ENCODE measurements around the gene KRT222.

Gene KRT222

DNA sequence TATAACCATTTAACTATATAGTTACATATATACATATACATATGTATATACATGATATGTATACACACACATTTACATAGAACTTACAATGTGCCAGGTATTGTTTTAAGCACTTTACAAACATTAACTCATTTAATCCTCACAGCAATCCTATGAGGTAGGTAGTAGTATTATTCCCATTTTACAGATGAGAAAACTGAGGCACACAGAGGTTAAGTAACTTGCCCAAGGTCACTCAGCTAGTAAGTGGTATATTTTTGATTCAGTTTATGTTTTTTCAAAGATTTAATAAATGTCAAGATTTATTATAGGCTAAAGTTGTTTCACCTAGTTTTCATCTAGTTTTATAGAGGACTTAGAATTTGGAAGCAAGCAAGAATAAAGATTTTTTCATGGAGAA lies 6.6 kb downstream of the KRT222 start:
- DNase-seq (ENCODE audit: low read depth in 2 of 2) = no peak

DNA sequence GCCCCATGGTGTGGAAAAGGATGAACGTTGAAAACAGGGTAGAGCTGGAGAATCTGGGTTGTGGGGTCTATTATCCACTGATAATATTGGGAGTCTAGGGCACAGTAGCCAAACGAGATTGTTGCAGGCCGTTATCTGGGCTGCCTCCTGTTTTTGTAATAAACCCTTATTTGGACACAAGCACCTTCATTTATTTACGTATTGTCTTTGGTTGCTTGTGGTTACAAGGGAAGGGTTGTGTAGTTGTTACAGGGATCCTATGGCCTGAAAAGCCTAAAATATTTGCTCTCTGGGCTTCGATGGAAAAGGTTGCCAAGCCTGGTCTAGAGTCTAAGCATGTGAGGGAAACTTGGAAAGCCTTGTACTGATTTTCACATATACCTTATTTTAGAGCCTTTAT lies 13.0 kb downstream of the KRT222 start:
- DNase-seq (ENCODE audit: low read depth in 2 of 2) = no peak

DNA sequence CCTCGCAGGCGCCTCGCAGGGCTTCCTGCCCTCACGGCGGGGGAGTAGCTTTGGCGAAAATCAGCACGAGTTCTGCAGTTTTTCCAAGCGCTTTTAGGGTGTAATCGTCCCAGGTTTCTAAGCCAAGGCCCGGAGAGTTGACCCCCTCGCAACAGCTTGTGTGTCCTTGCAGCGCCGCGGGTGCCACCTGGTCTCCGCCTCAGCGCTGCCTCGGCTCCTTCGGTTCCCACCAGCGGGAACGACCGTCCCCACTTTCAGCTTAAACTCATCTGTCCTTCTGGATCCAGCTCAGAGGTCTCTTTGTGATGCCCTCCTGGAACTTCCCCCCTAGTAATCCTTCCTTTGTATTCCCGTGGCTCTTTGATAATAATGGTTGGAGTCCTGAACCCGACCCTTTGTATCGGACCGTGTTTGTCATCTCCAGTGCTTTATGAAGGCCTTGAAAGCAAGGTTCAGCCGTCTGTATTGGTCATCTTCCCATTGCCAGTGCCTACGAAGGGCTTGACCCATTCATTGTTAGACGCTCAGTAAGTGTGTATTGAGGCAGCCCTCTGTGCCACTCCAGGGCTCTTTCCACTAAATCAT lies 16.5 kb downstream of the KRT222 start:
- DNase-seq (ENCODE audit: low read depth in 2 of 2) = no peak

DNA sequence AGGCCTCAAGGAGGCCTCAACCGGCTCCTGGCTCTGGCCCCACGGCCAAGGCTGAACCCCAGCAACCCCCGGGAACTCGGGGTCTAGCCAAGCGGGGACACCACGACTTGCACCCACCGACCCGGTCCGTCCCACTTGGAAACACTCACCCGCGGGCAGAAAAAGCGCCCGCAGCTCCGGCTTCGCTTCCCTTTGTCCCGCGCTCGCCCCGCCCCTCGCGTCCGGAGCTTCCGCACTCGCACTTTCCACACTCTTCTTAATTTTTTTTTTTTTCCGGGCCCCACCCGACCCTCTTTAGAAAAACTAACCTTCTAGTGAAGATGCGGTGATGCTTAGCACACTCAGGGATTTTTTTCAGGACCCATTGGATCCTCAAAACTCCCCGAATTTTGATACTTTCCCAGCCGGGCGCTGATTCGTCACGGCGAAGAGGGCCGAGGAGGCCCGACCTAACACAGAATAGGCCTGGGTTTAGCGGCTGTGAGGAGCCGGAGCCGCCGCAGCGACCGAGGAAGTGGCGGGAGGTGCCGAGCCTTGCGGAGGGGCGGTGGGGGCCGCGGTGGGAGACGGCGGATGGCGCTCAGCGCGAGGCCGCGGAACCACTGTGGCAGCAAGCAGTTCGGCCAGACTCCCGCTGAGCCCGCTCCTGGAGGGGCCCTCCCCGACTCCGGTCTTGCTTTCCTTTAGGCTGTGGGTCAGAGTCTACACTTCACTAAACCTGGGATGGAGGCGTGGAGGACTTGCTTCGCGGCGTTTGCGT lies 17.2 kb downstream of the KRT222 start, which contains the start of gene SMARCE1:
Gene SMARCE1, minus strand, starts transcription at position 195 of the 760 bp plus-strand sequence. CDS start 2,016 bp downstream, outside the sequence.
- peak; percentile 24 to 40 for DNase-seq (ENCODE audit: low read depth in 2 of 2)

DNA sequence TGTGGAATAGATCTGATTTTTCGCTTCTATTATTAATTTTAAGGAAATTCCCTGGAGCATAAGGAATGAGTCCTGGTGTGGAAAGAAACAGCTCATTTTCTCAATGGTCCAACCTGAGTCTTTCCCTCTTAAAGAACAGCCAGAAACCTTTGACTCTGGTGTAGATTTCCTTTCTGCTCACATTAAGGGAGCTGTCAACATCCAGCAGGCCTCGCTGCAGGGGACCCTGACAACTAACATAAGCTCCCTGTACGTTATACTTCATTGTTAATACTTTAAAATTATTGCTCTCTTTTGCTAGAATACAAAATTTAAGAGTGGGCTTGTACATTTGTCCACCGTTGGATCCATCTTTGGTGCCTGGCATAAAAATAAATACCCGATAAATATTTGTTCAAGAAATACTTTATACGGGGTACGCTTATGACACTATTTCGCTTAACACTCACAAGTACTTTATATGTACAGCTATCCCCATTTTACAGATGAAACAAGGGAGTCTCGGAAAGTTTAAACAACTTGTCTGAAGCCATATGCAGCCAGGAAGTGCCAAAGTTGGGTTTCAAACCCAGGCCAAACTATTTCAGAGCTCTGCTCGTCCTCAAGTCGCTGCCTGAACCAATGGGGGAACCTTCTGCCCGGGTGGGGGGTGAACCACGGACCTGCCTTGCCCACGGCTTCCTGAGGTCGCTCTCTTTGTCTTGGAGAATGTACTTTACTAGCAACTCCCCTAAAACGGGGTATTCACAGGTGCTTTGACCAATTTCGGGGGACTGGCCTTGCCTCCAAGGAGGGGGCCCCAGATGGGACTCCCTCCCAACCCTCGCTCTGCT lies 18.0 kb downstream of the KRT222 start:
- peak in 1 of 2 donors; percentile 17 for DNase-seq (ENCODE audit: low read depth in 2 of 2)

DNA sequence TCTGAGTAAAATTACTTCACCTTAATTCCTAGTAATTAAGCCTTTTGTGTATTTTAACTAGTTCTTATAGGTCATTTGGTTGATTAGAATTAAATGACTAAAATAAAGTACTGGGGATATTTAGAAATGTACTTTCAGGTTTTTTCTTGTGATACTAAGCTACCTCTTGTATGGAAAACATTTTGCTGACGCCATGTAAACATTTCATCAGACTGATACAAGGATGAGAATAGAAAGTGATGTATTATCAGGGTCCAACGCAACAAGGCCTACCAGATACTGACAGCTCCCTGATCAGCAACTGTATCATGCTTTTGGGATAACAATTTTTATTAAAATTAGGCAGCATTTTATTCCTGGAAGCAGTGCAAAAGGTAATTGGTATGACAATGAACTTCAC lies 19.0 kb downstream of the KRT222 start:
- no peak for DNase-seq (ENCODE audit: low read depth in 2 of 2)

DNA sequence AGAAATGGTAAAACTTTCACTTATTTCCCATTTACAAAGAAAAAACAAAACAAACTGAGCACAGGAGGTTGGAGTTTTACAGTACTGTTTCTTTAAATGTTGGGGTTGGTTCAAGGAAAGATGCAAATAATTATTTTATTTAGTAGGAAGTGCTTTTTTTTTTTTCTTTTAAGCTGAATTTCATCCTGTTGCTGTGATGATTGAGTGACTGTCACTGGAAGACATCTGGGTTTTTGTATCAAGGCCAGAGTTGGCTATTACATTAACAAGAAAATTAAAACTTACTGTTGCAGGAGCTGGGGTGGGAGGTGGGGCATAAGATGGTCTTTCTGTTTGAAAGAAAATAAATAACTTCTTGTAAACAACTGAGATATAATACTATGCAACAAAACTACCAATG lies 19.7 kb downstream of the KRT222 start:
- DNase-seq (ENCODE audit: low read depth in 2 of 2) = no peak

DNA sequence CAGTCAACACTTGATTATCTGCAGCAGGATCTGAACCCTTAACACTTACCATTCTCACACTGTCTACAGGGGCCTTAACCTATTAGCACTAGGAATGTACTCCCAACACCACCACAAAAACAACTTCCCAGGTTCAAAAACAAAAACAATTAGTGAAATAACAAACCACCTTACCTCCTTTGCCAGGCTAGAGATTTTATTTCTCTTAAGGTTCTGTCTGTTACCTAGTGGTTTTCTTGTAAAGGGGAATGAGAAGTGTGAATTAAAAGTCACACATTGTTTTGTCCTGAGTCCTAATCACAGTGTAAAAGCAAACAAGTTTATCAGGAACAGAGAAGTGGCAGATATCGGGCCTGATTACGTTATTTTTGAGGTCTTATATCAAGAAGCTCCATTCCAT lies 27.0 kb downstream of the KRT222 start:
- DNase-seq (ENCODE audit: low read depth in 2 of 2) = no peak

DNA sequence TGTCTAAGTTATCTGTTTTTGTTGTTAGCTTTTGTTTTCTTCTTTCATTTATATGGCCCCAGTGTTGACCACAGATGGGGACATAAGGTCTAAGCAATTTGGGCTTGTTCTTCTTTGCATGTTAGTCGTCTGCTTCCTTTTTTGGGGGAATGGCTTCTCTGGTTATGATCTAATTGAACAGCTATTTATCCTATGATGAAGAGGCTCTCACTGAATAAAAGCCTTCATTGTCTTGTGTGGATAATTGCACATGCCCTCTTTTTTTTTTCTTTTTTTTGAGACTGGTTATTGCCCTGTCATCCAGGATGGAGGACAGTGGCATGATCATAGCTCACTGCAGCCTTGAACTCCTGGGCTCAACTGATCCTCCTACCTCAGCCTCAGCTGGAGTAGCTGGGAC lies 31.1 kb downstream of the KRT222 start:
- no peak for DNase-seq (ENCODE audit: low read depth in 2 of 2)

DNA sequence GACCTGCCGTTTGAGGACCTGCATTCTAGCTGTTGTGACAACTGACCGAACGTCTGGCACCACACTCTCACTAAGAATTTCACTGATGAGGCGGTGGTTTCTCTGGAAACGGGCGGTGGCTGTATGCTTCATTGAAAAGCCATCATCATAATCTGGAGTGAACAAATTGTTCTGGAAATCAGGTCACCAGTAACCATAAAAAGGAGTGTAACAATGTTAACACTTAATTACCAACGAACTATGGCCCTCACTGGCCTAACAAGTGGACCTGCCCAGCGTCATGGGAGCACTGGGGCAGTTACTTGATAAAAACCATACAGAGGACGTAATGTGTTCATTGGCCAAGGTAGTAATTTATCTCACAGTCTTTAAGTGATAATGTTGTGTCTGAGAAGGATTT lies 32.8 kb downstream of the KRT222 start:
- DNase-seq (ENCODE audit: low read depth in 2 of 2) = no peak

DNA sequence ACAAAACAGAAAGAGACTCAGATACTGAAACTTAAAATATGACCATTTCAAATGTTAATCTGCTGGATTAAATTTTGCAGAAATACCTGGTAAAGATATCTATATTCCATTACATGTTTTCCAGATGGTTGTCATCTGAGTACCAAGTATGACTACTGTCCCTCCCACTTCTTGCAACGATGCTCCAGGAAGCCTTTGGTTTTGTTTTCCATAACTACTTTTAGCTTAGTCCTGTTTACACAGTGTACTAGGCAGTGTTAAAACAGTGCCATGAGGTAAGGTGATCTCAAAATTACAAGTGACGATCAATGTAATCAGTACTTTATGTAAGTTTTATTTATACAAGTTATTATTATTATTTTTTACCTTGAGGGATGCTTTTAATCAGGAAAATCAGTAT lies 35.1 kb downstream of the KRT222 start:
- no peak for DNase-seq (ENCODE audit: low read depth in 2 of 2)

DNA sequence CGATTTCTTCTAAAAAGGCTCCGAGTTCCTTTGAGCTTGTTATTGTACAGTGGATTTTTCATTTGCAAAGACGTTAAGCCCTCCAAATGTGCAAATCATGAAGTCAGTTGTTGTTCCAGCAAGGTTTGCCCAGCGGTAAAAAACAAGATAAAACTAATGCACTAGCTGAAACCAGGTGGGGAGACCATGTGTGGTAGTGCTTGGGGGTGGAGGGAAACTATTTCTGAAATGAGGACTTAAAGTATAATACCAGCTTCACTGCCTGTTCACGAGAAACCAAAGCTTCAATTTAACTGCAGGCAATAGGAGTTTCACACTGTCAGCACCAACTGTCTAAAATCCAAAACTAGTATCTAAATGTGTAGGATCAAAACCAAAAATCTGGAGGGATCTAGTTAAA lies 39.7 kb downstream of the KRT222 start:
- no peak for DNase-seq (ENCODE audit: low read depth in 2 of 2)

DNA sequence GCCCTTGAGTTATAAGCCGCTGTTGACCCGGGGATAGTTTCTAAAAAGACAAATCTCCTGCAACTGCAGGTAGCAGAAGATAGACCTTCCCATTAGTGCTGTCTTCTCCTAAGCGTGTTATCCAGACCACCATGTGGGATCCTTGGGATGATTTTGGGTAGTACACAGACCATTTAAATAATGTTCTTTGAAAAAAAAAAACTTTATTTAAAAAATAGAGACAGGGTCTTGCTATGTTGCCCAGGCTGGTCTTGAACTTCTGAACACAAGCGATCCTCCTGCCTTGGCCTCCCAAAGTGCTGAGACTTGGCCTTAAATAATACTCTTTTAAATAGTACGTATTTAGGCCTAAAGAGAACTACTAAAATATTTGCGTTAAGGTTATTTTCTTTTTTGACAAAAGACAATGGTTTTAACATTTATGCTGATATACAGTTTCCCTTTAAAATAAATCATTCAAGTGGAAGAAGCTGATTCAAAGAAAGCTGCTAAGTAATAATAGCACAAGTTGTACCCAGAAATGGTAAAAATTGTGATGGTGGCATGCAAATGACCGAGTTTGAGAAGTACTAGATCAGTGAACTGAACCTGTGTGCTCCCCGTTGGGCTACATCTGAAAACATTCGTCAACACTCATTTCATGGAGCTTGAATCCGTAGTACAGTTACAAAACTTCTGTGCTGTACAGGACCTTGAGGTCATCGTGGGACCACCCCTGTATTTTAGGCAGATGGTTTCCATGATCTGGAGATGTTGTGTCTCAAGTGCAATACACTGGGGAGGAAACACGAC lies 41.4 kb downstream of the KRT222 start:
- DNase-seq (ENCODE audit: low read depth in 2 of 2) = no peak

DNA sequence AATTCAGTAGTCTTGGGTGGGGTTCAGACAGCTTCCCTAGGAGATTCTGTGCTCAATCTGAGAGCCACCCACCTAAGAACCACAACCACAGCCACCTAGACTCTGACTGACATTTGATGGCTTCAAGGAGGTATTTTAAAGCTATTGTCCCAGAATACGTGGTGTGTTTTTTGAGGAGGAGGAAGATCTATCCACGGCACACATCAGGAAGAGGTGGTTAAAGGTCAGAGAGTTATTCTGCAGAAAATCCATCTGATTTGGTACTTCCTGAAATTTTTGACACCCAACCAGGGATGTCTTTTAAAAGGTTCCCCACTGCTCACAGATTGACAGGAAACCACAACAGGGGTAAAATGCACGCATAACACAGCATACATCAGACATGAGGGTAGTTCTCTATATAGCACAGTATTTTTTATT lies 42.5 kb downstream of the KRT222 start:
- no peak for DNase-seq (ENCODE audit: low read depth in 2 of 2)

DNA sequence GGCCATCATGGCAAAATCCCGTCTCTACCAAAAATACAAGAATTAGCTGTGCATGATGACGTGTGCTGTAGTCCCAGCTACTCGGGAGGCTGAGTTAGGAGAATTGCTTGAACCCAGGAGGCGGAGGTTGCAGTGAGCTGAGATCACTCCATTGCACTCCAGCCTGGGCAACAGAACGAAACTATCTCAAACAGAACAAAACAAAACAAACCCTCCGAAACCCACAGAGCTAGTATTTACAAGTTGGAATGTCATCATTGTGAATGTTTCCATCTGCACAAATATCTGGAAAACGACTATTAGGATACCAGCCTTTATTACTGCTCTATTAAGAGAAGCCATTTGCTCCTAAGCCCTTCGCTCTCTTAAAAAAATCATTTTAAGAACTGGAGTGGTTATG lies 43.4 kb downstream of the KRT222 start:
- no peak for DNase-seq (ENCODE audit: low read depth in 2 of 2)

DNA sequence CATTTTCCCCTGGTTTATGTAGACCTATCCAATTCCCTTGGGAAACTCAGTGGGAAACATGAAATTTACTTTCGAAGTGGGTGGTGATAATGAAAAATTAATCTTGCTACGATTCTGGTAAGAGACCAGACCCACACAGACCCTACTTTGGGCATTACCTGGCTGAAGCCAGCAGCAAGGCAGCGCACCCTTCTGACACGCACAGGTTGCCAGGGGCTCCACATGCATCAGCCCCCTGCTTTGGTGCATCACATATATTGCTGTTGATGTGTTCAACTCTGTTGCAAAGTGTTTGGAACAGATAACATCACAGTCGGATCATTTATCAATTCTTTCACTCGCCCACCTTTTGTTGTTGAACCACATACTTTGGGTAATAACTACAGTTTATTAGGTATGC lies 44.0 kb downstream of the KRT222 start:
- no peak for DNase-seq (ENCODE audit: low read depth in 2 of 2)

DNA sequence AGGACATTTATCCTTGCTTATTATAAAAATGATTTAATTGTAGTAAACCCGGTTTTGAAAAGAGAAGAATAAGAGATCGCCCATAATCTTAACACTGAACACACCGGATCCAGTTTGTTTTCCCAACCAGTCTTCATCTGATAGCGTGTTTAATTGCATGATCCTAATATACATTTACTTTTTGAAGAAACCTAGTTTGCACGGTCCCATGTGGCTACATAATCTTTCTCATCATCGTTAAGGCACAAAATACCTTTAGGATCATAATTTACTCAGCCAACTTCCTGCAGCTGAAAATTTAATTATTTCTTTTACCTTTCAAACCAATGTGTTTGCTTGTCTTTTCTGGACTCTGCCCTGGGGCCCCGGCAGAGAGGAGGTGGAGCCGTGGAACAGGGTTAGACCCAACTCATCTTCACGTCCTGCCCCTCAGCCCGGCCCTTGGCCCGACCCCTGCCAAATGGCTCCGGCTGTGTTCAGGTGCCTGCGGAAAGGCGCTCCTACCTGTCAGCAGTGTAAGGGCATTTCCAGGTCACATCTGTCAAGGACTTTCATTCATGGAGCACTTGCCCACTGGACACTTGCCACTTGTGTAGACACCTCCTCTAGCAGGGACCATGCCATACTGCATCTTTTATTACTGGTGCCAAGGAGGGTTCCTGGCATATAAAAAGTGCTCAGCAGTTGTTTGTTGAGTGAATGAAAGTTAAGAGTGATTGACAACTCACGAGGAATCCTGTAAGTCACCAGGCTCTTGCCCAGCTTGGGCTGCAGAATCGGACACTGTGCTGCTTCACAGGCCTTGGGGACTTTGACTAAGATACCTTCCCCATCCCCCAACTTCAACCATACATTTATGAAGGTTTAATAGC lies 46.0 kb downstream of the KRT222 start:
- no peak for DNase-seq (ENCODE audit: low read depth in 2 of 2)

DNA sequence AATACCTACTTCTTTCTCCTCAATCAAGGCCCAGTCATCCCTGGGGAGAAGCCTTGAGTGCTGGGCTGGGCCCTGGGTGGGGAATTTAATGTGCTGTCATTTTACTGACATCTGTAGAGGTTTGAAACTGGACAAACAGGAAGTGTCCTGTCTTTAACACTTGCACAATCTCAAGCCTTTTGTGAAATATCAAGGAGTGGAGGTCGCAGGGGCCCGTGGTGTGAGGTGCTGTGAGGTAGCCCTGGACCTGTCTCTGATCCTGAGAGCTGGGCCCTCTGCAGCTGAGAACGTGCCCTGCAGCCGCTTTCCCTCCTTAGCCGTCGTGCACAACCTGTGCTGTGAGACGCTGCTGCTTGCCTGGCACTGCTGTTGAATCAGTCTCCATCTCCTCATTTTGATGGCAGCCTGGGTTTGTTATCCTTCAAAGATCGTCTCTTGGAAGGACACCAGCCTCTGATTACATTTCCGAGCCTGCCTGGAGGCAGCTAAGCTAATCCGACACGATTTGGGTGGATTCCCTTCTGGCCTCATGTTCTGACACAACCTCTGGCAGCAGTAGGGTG lies 47.2 kb downstream of the KRT222 start:
- DNase-seq (ENCODE audit: low read depth in 2 of 2) = no peak

DNA sequence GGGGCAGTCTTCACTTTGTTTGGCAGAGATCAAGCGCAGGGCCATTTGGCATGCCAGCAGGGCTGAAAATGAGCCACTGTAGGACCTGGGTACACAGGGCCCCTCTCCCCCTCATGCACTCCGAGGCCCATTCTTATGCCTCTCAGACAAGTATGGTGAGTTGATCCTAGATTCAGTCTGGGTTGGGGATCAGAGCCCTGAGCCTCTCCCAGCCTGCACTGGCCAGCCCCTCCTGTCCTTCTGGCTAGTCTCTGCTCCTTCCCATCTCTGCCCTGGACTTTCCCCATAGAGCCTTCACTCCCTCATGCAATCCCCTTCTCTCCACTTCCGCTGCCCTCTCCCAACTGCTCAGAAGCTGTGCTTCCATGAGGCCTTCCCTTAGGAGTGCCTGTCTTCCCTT lies 48.4 kb downstream of the KRT222 start:
- no peak for DNase-seq (ENCODE audit: low read depth in 2 of 2)

DNA sequence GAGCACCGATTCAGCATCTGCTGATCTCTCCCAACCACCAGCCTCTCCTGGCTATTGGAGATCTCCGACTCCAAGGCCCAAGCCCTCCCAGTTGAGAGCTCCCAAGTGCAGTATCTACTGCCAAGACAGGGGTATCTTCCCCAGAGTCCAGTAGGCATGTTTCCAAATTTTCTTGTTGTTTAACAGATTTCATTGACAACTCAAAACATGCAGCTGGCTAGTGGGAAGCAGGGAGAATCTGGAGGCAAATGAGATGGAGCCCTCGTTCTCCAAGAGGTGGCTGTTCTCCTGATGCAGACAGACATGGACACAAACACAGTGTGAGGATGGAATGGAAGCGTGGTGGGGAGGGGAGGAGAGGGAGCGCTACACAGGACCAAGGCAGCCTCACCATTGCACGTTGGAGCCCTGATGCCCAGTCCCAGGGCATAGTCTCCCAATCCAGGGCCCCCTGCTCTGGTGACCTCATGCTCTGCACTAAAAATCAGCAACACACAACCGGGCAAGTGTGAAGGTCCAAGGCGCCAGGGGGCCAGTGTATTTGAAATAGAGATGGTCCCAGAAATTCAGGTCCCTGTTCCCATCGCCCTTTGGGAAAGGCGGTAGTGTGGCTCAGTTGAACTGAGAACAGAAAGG lies 49.0 kb downstream of the KRT222 start:
- no peak for DNase-seq (ENCODE audit: low read depth in 2 of 2)
